ENCODE results near the gene MAP3K1. TPM values are rescaled to one million over a fixed set of nuclear protein-coding genes. Genes with fewer than 3 reads are reported as not detected.
A peak's percentile ranks its signal among the peaks of the same experiment; 100 is the strongest.

Gene MAP3K1
- total RNA-seq, 1 donor from 2014 or later: 10.4 TPM

DNA sequence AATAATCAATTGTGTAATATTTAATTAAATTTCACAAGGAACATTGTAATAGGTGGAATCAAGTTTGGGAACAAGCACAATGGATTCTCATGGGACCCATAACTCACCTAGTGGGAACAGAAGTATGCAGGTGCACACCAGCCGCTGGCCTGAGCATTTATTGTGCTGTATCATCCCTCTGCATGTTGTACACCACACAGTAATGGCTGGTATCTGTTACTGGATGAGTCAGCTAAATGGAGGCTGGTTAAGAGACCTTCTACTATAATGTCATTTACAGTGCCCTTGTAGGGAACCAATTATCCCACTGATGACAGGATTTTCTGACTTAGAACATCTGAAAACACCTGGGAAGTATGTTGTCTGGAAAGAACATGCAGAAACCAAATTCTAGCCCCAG is 3.2 kb upstream of the MAP3K1 start:
- no peak overlapping the region for H2AFZ ChIP-seq (ENCODE audit: low read depth, low read length)
- no peaks in the 10 kb centered on the region for H3K9me3 ChIP-seq (ENCODE audit: insufficient read depth, low read depth, low read length)
- H4K20me1 ChIP-seq (ENCODE audit: insufficient read depth, low read length): peaks cover 3% of the 10 kb centered on the region
- Mint-ChIP-seq H3K36me3 (ENCODE audit: low read depth, unreplicated experiment) (no peaks in the 10 kb centered on the region), H3K4me1 (ENCODE audit: low read depth, unreplicated experiment) (no peaks in the 10 kb centered on the region), H3K9me3 (ENCODE audit: unreplicated experiment) (peaks cover 1% of the 10 kb centered on the region), H3K4me3 (ENCODE audit: unreplicated experiment) (no peak overlapping the region), H3K27me3 (ENCODE audit: low read depth, unreplicated experiment) (peaks cover 5% of the 10 kb centered on the region), H3K27ac (ENCODE audit: unreplicated experiment) (no peak overlapping the region)
- H3K79me2 ChIP-seq (ENCODE audit: insufficient read depth, low read length): peaks cover 7% of the 10 kb centered on the region
- TF ChIP-seq, protein P1, sequence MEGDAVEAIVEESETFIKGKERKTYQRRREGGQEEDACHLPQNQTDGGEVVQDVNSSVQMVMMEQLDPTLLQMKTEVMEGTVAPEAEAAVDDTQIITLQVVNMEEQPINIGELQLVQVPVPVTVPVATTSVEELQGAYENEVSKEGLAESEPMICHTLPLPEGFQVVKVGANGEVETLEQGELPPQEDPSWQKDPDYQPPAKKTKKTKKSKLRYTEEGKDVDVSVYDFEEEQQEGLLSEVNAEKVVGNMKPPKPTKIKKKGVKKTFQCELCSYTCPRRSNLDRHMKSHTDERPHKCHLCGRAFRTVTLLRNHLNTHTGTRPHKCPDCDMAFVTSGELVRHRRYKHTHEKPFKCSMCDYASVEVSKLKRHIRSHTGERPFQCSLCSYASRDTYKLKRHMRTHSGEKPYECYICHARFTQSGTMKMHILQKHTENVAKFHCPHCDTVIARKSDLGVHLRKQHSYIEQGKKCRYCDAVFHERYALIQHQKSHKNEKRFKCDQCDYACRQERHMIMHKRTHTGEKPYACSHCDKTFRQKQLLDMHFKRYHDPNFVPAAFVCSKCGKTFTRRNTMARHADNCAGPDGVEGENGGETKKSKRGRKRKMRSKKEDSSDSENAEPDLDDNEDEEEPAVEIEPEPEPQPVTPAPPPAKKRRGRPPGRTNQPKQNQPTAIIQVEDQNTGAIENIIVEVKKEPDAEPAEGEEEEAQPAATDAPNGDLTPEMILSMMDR (IDR thresholded peaks at IDR 0.05; ENCODE audit: insufficient read depth, low read depth, low read length): no peak
- TF ChIP-seq EZH2 (IDR thresholded peaks at IDR 0.05; ENCODE audit: insufficient read depth, low read length): no peak
- FAIRE-seq (no peak), DNase-seq (ENCODE audit: low read depth) (no peak)
- no peak overlapping the region for H3K4me3 ChIP-seq (ENCODE audit: insufficient read depth, low read depth, low read length)
- no peak overlapping the region for H3K9ac ChIP-seq (ENCODE audit: low read length)
- no peak overlapping the region for H3K4me2 ChIP-seq (ENCODE audit: low read length)
- H3K4me1 ChIP-seq (ENCODE audit: insufficient read depth, low read length): peaks cover under 1% of the 10 kb centered on the region
- H3K27me3 ChIP-seq (ENCODE audit: insufficient read depth, low read length): peaks cover 16% of the 10 kb centered on the region
- no peaks in the 10 kb centered on the region for H3K36me3 ChIP-seq (ENCODE audit: insufficient read depth, low read length)
- H3K27ac ChIP-seq (ENCODE audit: low read depth, low read length): no peak overlapping the region

DNA sequence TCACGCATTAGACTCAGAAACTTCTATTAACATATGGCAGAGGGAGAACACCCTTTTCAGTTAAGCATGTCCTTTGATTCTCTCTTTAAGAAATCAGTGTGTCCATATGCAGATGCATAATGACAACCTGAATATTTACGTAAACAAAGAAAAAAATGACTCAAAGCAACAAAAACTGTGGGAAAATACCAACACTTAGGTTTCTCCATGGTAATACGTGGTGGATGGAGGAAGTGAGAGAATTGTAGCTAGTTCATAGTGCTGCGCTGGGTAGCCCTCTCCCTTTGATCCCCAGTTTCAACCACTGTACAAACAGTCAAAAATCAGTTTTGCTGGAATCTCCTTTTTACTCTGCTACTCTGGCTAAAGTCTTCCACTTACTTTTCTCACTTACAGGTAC is 2.0 kb upstream of the MAP3K1 start:
- no peaks in the 10 kb centered on the region for H3K4me1 Mint-ChIP-seq (ENCODE audit: low read depth, unreplicated experiment)
- H3K9me3 Mint-ChIP-seq (ENCODE audit: unreplicated experiment): no peaks in the 10 kb centered on the region
- FAIRE-seq (no peak), DNase-seq (ENCODE audit: low read depth) (no peak)
- Histone ChIP-seq H3K9me3 (ENCODE audit: insufficient read depth, low read depth, low read length) (no peaks in the 10 kb centered on the region), H3K36me3 (ENCODE audit: insufficient read depth, low read length) (no peaks in the 10 kb centered on the region), H2AFZ (ENCODE audit: low read depth, low read length) (no peak overlapping the region), H3K4me2 (ENCODE audit: low read length) (no peak overlapping the region), H4K20me1 (ENCODE audit: insufficient read depth, low read length) (peaks cover 7% of the 10 kb centered on the region), H3K27ac (ENCODE audit: low read depth, low read length) (no peak overlapping the region), H3K79me2 (ENCODE audit: insufficient read depth, low read length) (peaks cover 19% of the 10 kb centered on the region), H3K4me1 (ENCODE audit: insufficient read depth, low read length) (peaks cover 4% of the 10 kb centered on the region), H3K9ac (ENCODE audit: low read length) (no peak overlapping the region), H3K27me3 (ENCODE audit: insufficient read depth, low read length) (peaks cover 16% of the 10 kb centered on the region), H3K4me3 (ENCODE audit: insufficient read depth, low read depth, low read length) (no peak overlapping the region)
- H3K4me3 Mint-ChIP-seq (ENCODE audit: unreplicated experiment): no peak overlapping the region
- no peak for TF ChIP-seq EZH2 (IDR thresholded peaks at IDR 0.05; ENCODE audit: insufficient read depth, low read length)
- TF ChIP-seq, protein P1 (IDR thresholded peaks at IDR 0.05; ENCODE audit: insufficient read depth, low read depth, low read length): no peak
- no peaks in the 10 kb centered on the region for H3K27me3 Mint-ChIP-seq (ENCODE audit: low read depth, unreplicated experiment)
- no peaks in the 10 kb centered on the region for H3K36me3 Mint-ChIP-seq (ENCODE audit: low read depth, unreplicated experiment)
- no peak overlapping the region for H3K27ac Mint-ChIP-seq (ENCODE audit: unreplicated experiment)

DNA sequence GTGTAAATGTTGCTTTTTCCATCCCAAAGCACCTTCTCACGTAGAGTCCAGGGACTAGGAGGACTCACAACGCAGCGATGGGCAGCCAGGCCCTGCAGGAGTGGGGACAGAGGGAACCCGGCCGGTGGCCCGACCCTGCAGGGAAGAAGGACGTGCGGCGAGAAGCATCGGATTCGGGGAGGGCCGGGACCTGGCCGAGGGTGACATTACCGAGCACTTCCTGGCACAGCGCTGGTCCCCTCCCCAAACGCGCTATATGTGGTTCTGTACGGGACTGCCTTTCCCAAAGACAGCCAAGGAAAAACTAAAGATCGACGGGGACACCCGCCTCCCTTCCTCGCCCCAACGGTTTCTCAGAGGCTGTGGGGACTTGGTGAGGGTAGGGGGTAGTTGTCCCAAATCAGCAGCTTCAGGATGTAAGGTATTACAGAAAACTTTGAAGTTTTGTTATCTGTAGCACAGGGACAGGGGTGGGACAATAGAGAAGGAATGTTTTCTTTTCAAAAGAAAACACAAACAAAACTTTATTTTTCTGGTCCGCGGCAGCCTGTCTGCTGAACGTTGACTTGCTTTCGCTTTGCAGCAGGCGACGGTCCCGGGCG is 887 bp upstream of the MAP3K1 start:
- no peaks in the 10 kb centered on the region for H3K4me1 Mint-ChIP-seq (ENCODE audit: low read depth, unreplicated experiment)
- Histone ChIP-seq H3K9ac (ENCODE audit: low read length) (peak overlapping the region; percentile 40), H3K4me1 (ENCODE audit: insufficient read depth, low read length) (peaks cover 4% of the 10 kb centered on the region), H4K20me1 (ENCODE audit: insufficient read depth, low read length) (peaks cover 12% of the 10 kb centered on the region), H2AFZ (ENCODE audit: low read depth, low read length) (peak overlapping the region; percentile 85), H3K79me2 (ENCODE audit: insufficient read depth, low read length) (peaks cover 23% of the 10 kb centered on the region), H3K4me2 (ENCODE audit: low read length) (peak overlapping the region; percentile 91), H3K9me3 (ENCODE audit: insufficient read depth, low read depth, low read length) (no peaks in the 10 kb centered on the region), H3K27me3 (ENCODE audit: insufficient read depth, low read length) (peaks cover 16% of the 10 kb centered on the region), H3K27ac (ENCODE audit: low read depth, low read length) (no peak overlapping the region), H3K4me3 (ENCODE audit: insufficient read depth, low read depth, low read length) (peak overlapping the region; percentile 67), H3K36me3 (ENCODE audit: insufficient read depth, low read length) (no peaks in the 10 kb centered on the region)
- TF ChIP-seq, protein P1 (IDR thresholded peaks at IDR 0.05; ENCODE audit: insufficient read depth, low read depth, low read length): no peak
- peak; percentile 71 for TF ChIP-seq EZH2 (IDR thresholded peaks at IDR 0.05; ENCODE audit: insufficient read depth, low read length)
- no peaks in the 10 kb centered on the region for H3K36me3 Mint-ChIP-seq (ENCODE audit: low read depth, unreplicated experiment)
- DNase-seq (ENCODE audit: low read depth): no peak
- FAIRE-seq: no peak
- H3K27me3 Mint-ChIP-seq (ENCODE audit: low read depth, unreplicated experiment): no peaks in the 10 kb centered on the region
- H3K9me3 Mint-ChIP-seq (ENCODE audit: unreplicated experiment): no peaks in the 10 kb centered on the region
- peak overlapping the region; percentile 84 for H3K4me3 Mint-ChIP-seq (ENCODE audit: unreplicated experiment)
- H3K27ac Mint-ChIP-seq (ENCODE audit: unreplicated experiment): peak overlapping the region; percentile 77

All from astrocyte (in vitro differentiated cells and primary cell).